Heart right ventricle (tissue), 16 donors: ENCODE measurements around the gene CYP2F1. TPM values are rescaled to one million over a fixed set of nuclear protein-coding genes. Genes with fewer than 3 reads are reported as not detected.
"Not testable (repeated sequence)": the region's sequence is repeated elsewhere in the genome, so short reads cannot be mapped to it uniquely, and the experiment has no call there.

ENCODE experiments used
- ATAC-seq, 8 donors: fragments of 200-7000 bp; cut with Tn5 transposase; one replicate each; pipeline ENCODE4 v1.9.1; 2020; ENCODE audit warnings: mild to moderate bottlenecking in 8 of 8, moderate library complexity in 8 of 8, moderate number of reproducible peaks in 1 of 8
- DNase-seq, 2 donors: peaks; one replicate each; pipeline ENCODE4 v3.0.0-alpha.2; 2020
- H3K27ac ChIP-seq, 10 donors: fragments of 200-600 bp; sonication (generic) in 2 of 10; one replicate each; pipeline versions ENCODE4 v1.5.0 to v1.8.0; 2020 to 2022; ENCODE audit warnings: mild to moderate bottlenecking in 3 of 10
- H3K27me3 ChIP-seq, 7 donors: fragments of 200-600 bp; one replicate each; pipeline ENCODE4 v1.8.0; 2021 to 2022; ENCODE audit warnings: mild to moderate bottlenecking in 2 of 7
- H3K36me3 ChIP-seq, 9 donors: fragments of 200-600 bp; sonication (generic) in 1 of 9; one replicate each; pipeline versions ENCODE4 v1.5.0 to v1.8.0; 2020 to 2022; ENCODE audit warnings: mild to moderate bottlenecking in 2 of 9
- H3K4me1 ChIP-seq, 9 donors: fragments of 200-600 bp; sonication (generic) in 1 of 9; one replicate each; pipeline versions ENCODE4 v1.5.0 to v1.8.0; 2020 to 2022; ENCODE audit warnings: mild to moderate bottlenecking in 4 of 9
- H3K4me3 ChIP-seq, 10 donors: fragments of 200-600 bp; sonication (generic) in 2 of 10; one replicate each; pipeline versions ENCODE4 v1.5.0 to v1.8.0; 2020 to 2022; ENCODE audit warnings: mild to moderate bottlenecking in 7 of 10, moderate library complexity in 2 of 10
- H3K9me3 ChIP-seq, 11 donors: fragments of 200-600 bp in 10 of 11; sonication (generic) in 2 of 11; one replicate each; pipeline versions ENCODE4 v1.5.0 to v1.8.0; 2013 to 2022; ENCODE audit warnings: mild to moderate bottlenecking in 2 of 11, control low read depth in 1 of 11, moderate library complexity in 1 of 11
- CTCF ChIP-seq, 9 donors: fragments of 200-600 bp; sonication (generic) in 2 of 9; IDR thresholded peaks; one replicate each; pipeline versions ENCODE4 v1.5.0 to v1.8.0; 2021 to 2022; ENCODE audit warnings: antibody characterized with exemption in 9 of 9, mild to moderate bottlenecking in 5 of 9, moderate library complexity in 1 of 9
- WGBS, 2 donors: extraction: QIAGEN DNeasy Blood & Tissue Kit; methylation state at CpG; one replicate each; pipeline ENCODE4 v1.1.7; 2013; ENCODE audit warnings: inconsistent platforms in 1 of 2; 5-methylcytosine and 5-hydroxymethylcytosine counted together
- intact Hi-C, 10 donors: fragments of 100-400 bp; cut with DNase I; formaldehyde crosslinking; loops; one replicate each; pipeline versions ENCODE4 v1.11.1 to v1.14.2; 2022
- polyA plus RNA-seq, 2 donors: library from polyadenylated mRNA; stranded (reverse); fragments of 200-250 nt; gene quantifications; one replicate each; pipeline ENCODE4 v1.2.3, GENCODE V29; 2013
- total RNA-seq, 10 donors: library from RNA; stranded (reverse); fragmentation: NEBNext Ultra II Directional in 3 of 10; extraction: Animal tissue kit (Norgen Biotek cat#: 25700) in 3 of 10; gene quantifications; one replicate each; pipeline versions ENCODE4 v1.2.1 to v1.2.4, GENCODE V29; 2021 to 2023
- donor health status: Arrhythmogenic right ventricular cardiomyopathy.
- donor health status: ischemic (EF 13 %, LVEDD 7.1; RV severe dilation, severe dysfunction).
- donor health status: healthy with polysubstance abuse.
- donor health status: DM: no; HTN: yes; CAD: no.
- donor health status: DM: no; HTN: no; CAD: no.
- donor health status: ischemic (EF 25% LVEDD 6.9; RV normal size, moderate dysfunction).
- donor health status: ischemic (EF 25% LVEDD 5.7; RV mildly dilated, moderate dysfunction).
- donor health status: healthy.
- donor health status: DM: yes; HTN: yes; CAD: no.
- donor health status: Ischemic cardiomyopathy.
- donor health status: ischemic (EF 35%, LVEDD 5.7; RV mildly dilated, moderate dysfunction).
- donor health status: nonischemic (EF 11% LVEDD 7.7; RV severe dilation, severe dysfunction).
- donor health status: DM: yes; HTN: yes; CAD: no.
- donor health status: PGD.
- donor health status: ischemic (EF 29% LVEDD 5.4; RV normal size, mild dysfunction).
- donor health status: nonischemic (EF 23%, LVEDD 6.1; RV moderate dilation, normal function).

Gene CYP2F1
- total and polyA plus RNA-seq, 12 donors = not detected

- DNase-seq (no peak), ATAC-seq (no peak)
- peaks cover 0 to 5% (median 0%) of the 10 kb centered on the region in 7 donors for H3K27me3 ChIP-seq
- H3K27ac ChIP-seq = no peak overlapping the region
- 88 to 90% methylated on average over 11 of the region's 11 CpGs for WGBS, 2 donors
- H3K9me3 ChIP-seq = no peaks in the 10 kb centered on the region
- H3K4me3 ChIP-seq = no peak overlapping the region
- intact Hi-C loops = loop anchor here in 1 of 10 donors (5.0 kb wide), 1 partner anchor 997 kb away; no protein-coding TSS in a partner anchor
- peaks cover 0 to 8% (median 5%) of the 10 kb centered on the region in 9 donors for H3K4me1 ChIP-seq
- no peak for TF ChIP-seq CTCF (IDR thresholded peaks at IDR 0.05)
- H3K36me3 ChIP-seq = no peaks in the 10 kb centered on the region
These were observed 9.6 kb downstream of the CYP2F1 start for GRCh38 chr19:41123716-41124294.

GRCh38 chr19:41126765-41127203 is 12.6 kb downstream of the CYP2F1 start:
- intact Hi-C loops = loop anchor here in 1 of 10 donors (5.0 kb wide), 1 partner anchor 309 kb away; no protein-coding TSS in a partner anchor

GRCh38 chr19:41127362-41127761 is 13.1 kb downstream of the CYP2F1 start:
- not testable (repeated sequence) for H3K27me3 ChIP-seq, H3K4me3 ChIP-seq, H3K27ac ChIP-seq, ATAC-seq, DNase-seq, H3K9me3 ChIP-seq, H3K4me1 ChIP-seq, H3K36me3 ChIP-seq
- 79 to 83% methylated on average over 7 of the region's 7 CpGs for WGBS, 2 donors
- intact Hi-C loops = loop anchor here in 1 of 10 donors (5.0 kb wide), 1 partner anchor 310 kb away; no protein-coding TSS in a partner anchor

More at GRCh38 chr19:41126765-41127203, 12.6 kb downstream of the CYP2F1 start:
- not testable (repeated sequence) for H3K4me1 ChIP-seq, H3K27ac ChIP-seq, ATAC-seq, DNase-seq, H3K4me3 ChIP-seq, H3K9me3 ChIP-seq, H3K36me3 ChIP-seq, H3K27me3 ChIP-seq
- peak; percentile 40 to 74 (median 66) for TF ChIP-seq CTCF (IDR thresholded peaks at IDR 0.05)
- 49 to 54% methylated on average over 2 of the region's 2 CpGs for WGBS, 2 donors

- 0 to 1% methylated on average over 19 to 29 of the region's 29 CpGs for WGBS, 2 donors
- H3K36me3 ChIP-seq, H3K27me3 ChIP-seq, H3K27ac ChIP-seq, H3K4me1 ChIP-seq, H3K9me3 ChIP-seq: not testable (repeated sequence)
- H3K4me3 ChIP-seq = peak overlapping the region in 5 of 10 donors; percentile 25 to 34 (median 28)
- DNase-seq = peak; percentile 82
- peak; percentile 85 to 96 (median 91) for ATAC-seq
- intact Hi-C loops = loop anchor here in 1 of 10 donors (5.0 kb wide), 1 partner anchor 311 kb away; no protein-coding TSS in a partner anchor
- peak in 7 of 9 donors; percentile 16 to 51 (median 30) for TF ChIP-seq CTCF (IDR thresholded peaks at IDR 0.05)
These were observed 13.6 kb downstream of the CYP2F1 start for GRCh38 chr19:41127801-41128300.

- no peak for TF ChIP-seq CTCF (IDR thresholded peaks at IDR 0.05)
- WGBS, 2 donors = 68 to 73% methylated on average over 6 of the region's 6 CpGs
- intact Hi-C loops = loop anchor here in 1 of 10 donors (5.0 kb wide), 1 partner anchor 311 kb away; no protein-coding TSS in a partner anchor
- Histone ChIP-seq H3K27me3 (peaks cover 0 to 6% (median 0%) of the 10 kb centered on the region in 7 donors), H3K27ac (no peak overlapping the region), H3K9me3 (no peaks in the 10 kb centered on the region), H3K4me3 (no peak overlapping the region), H3K36me3 (no peaks in the 10 kb centered on the region), H3K4me1 (peaks cover 0 to 8% (median 5%) of the 10 kb centered on the region in 9 donors)
- no peak for DNase-seq
- ATAC-seq = no peak
These were observed 14.5 kb downstream of the CYP2F1 start for GRCh38 chr19:41128692-41129091.
